Omental fat pad (tissue), 4 donors: ENCODE measurements around the gene GLUD1. TPM values are rescaled to one million over a fixed set of nuclear protein-coding genes. Genes with fewer than 3 reads are reported as not detected.
"Not testable (repeated sequence)": the region's sequence is repeated elsewhere in the genome, so short reads cannot be mapped to it uniquely, and the experiment has no call there.

Experiments used
- ATAC-seq: fragments of 150-250 bp; one replicate; pipeline ENCODE4 v1.9.1; 2016; ENCODE audit warnings: mild to moderate bottlenecking, moderate library complexity; ENCODE audit not compliant: low FRiP score
- DNase-seq: peaks from one replicate; pipeline ENCODE4 v3.0.0-alpha.2; 2019; ENCODE audit warnings: low spot score
- total RNA-seq, 4 donors: library from RNA; depleted of rRNA; stranded (reverse); fragments of >200 nt; gene quantifications; one replicate each; pipeline ENCODE4 v1.1.0, GENCODE V29; 2016
- TF ChIP-seq, protein P1 (sequence below), 3 donors: fragments of 450-650 bp; IDR thresholded peaks; one replicate each; pipeline ENCODE4 v1.5.1; 2016 to 2017; ENCODE audit warnings: antibody characterized with exemption in 3 of 3, mild to moderate bottlenecking in 3 of 3, moderate library complexity in 2 of 3

The GLUD1 gene
- 100 to 1,000 TPM; 140 to 171 (median 157) TPM for total RNA-seq

DNA sequence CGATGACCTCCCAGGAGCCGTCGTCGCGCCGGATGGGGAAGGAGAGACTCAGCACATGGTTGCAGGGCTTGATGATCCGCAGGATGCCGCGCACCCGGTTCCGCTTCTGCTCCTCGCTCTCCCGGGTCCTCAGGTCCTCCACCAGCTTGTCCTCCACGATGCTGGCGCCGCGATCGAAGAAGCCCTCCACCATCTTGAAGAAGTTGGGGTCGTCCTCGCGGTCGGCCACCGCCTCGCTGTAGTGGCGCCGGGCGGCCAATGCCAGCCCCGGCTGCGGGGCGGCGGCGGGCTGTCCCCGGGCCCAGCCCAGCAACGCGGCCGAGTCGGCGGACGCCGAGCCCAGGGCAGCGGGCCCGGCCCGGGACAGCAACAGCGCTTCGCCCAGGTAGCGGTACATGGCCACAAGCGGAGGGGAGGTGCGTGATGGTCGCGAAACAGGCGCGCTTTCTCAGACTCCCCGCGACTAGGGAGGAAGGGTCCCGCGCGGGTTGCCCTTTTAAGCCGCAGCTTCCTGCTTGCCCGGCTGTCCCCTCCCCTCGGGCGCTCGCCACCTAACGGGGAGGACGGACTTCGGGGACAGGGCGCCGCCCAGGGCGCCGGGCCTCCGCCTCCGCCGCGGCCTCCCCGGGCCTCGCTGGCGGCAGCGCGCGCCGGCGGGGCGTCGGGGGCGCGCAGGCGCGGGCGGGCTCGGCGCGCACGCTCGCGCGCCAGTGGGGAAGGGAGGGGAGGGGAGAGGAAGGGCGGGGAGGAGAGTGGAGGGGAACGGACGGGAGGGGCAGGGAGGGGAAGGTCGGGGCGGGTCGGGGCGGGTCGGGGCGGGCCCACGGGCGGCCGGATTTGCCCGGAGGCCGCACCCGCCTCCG is at the start of gene GLUD1, which contains the start of gene SHLD2:
TSS of gene GLUD1 (minus strand) at position 471 of the 863 bp plus-strand sequence. CDS start at position 397, 74 bp downstream.
TSS of gene SHLD2 (plus strand) at position 834 of the 863 bp plus-strand sequence. CDS start 56,149 bp downstream, outside the sequence.
- TF ChIP-seq, protein P1, sequence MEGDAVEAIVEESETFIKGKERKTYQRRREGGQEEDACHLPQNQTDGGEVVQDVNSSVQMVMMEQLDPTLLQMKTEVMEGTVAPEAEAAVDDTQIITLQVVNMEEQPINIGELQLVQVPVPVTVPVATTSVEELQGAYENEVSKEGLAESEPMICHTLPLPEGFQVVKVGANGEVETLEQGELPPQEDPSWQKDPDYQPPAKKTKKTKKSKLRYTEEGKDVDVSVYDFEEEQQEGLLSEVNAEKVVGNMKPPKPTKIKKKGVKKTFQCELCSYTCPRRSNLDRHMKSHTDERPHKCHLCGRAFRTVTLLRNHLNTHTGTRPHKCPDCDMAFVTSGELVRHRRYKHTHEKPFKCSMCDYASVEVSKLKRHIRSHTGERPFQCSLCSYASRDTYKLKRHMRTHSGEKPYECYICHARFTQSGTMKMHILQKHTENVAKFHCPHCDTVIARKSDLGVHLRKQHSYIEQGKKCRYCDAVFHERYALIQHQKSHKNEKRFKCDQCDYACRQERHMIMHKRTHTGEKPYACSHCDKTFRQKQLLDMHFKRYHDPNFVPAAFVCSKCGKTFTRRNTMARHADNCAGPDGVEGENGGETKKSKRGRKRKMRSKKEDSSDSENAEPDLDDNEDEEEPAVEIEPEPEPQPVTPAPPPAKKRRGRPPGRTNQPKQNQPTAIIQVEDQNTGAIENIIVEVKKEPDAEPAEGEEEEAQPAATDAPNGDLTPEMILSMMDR (IDR thresholded peaks at IDR 0.05): no peak
- ATAC-seq (peak; percentile 81), DNase-seq (peak; percentile 49)

DNA sequence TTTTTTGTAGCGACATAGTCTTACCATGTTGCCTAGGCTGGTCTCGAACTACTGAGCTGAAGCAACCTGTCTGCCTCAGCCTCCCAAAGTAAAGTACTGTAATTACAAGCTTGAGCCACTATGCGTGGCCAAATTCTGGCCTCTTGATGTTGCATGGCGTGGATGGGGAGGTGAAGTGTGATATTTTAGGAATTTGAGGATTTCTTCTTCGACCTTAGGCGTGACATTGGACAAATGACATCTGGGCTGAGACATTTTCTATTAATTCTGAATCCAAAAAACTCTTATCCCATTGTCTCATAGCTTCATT is 48.4 kb upstream of the GLUD1 start:
- ATAC-seq, DNase-seq: not testable (repeated sequence)

DNA sequence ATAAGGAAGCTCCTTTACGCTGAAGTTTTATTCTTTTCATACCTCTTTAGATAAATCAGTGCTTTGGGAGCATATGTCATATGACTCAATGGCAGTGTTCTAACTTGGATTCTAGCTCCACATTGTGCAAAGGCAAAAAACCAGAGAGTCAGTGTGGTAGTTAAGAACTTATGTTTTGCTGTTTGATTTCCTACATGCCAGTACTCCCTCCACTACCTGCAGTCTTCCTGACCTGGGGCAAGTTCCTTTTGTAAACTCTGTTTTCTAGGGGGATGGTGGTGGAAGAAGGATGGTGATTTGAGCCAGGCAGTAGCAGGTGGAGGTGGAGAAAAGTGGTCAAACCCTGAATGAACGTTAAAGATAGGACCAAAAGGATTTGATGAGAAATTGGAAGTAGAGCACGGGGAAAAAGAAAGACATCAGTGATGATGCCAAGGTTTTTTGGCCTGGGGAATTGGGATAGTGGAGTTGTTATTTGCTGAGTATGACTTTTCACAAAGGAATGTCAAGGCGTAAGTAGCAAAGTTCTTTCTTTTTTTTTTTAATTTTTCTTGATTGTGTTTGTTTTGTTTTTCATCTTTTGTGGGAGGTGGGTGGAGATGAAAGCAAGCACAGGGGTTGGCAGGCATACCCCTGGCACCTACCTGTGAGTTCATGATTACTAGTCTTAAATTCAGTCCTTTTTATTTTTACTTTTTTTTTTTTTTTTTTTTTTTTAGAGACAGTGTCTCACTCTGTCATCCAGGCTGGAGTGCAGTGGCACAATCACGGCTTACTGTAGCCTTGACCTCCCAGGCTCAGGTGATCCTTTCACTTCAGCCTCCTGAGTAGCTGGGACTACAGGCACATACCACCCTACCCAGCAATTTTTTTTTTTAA is 47.8 kb upstream of the GLUD1 start:
- not testable (repeated sequence) for DNase-seq
- ATAC-seq: peak; percentile 63

DNA sequence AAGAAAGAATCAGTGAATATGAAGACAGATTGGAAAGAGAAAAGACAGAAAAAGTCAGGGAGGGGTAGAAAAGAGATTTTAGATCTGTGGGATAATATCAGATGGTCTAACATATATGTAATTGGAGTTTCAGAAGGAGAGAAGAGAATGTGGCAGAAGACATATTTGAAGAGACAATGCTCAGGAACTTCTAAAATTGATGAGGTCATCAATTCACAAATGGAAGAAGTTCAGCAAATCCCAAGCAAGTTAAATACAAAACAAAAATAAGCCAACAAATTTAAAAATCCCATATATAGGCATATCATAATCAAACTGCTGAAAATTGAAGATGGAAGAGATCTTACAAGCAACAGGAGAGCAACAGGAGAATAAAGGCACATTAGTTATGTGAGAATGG is 42.8 kb upstream of the GLUD1 start:
- ATAC-seq, DNase-seq: not testable (repeated sequence)

DNA sequence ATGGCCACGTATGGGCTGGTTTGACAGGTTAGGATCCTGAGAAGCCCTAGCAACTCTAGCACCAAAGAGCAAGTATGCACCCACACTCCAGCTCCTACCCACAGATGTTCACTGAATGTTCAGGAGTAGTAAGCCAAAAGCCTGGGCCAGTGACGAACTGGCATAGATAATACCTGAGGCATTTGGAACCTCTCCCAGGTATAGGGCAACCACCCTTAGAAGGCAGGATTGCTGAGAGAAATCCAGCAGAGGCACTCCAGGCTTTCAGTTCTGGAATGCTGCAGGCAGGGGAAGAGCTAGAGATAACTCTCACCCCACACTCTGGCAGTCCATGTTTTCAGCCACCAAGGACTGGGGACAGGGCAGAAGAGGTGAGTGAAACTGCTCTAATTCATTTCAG is 39.8 kb upstream of the GLUD1 start:
- ATAC-seq, DNase-seq: not testable (repeated sequence)

DNA sequence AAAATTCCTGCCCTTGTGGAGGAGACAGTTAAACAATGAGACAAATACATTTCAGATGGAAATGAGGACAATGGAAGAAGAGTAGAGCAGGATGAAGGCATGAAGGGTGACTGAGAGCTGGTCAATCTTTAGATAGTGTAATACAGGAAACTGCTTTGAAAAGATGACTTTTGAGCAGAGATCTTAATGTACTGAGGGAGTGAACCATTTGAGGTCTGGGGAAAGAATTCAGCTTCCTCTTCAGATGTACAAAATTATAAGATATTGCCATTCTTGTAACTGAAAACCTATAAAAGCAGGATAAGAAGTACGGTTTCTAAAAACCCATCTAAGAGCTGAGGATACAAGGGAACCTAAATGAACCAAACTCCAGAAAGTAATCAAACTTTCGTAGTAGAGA is 39.3 kb upstream of the GLUD1 start:
- DNase-seq, ATAC-seq: not testable (repeated sequence)

DNA sequence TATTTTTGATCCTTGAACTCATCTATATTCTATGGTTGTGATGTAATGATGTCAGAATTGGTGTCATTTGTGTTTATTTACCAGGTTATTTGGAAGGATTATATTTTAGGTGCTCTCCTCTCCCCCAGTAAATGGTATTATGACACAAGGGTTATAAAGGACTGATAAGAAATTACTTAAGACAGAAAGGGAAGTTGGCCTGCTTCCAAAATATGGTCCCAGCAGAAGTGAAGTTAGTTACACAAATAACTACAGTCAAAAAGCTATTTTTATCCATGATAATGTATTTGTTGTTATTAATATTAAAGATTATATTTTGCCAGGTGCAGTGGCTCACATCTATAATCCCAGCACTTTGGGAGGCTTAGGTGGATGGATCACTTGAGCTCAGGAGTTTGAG is 37.5 kb upstream of the GLUD1 start:
- DNase-seq, ATAC-seq: not testable (repeated sequence)

DNA sequence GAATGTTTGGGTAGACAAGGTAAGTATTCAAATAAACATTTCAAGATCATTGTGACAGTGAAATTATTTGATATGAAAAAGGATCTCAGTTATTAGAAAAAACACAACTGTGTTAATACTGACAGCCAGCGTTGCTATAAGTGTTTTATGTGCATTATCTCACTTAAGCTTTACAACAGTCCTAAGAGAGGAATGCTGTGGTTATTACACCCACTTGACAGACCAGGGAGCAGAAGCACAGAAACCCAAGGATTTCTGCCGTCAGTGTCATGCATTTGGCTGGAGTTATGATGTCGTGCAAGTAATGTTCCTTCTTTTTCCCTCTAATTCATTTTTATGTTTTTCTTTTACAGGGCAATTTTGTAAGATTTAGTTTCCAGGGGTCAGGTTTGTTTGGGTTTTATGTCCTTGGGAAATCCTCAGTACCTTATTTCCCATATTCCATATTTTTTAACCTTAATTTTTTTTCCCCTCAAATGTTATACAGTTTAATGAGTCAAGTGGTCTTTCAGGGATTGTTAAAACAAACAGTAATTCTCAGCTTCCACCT is 33.0 kb upstream of the GLUD1 start:
- DNase-seq, ATAC-seq: not testable (repeated sequence)

DNA sequence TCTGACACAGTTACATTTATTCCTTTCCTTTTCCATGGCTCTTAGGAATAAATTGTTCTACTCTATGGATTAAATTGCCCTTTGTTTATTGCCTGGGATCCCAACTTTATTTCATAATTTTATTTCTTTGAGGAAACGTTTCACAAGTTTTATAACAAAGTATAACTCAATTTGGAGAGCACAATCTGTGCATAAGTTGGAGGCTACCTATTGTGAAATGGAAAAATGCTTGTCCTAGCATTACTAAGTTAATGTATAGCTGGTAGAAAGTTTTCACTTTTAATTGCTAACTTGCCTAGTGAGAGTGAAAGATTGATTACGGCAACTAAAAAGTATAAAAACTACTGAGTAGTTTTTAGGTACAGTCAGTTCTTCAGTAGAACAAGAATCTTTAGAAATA is 32.4 kb upstream of the GLUD1 start:
- not testable (repeated sequence) for ATAC-seq, DNase-seq

DNA sequence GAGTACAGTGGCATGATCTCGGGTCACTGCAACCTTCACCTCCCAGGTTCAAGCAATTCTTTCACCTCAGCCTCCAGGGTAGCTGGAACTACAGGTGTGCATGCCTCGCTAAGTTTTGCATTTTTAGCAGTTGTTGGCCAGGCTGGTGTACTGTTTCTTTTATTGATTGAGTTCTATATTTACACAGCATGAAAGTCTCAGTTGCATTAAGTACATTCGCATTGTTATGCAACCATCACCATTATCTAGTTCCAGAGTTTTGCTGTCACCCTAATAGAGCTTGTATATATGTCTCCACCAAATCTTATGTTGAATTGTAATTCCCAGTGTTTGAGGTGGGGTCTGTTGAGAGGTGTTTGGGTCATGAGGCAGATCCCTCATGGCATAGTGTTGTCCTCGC is 28.7 kb upstream of the GLUD1 start:
- not testable (repeated sequence) for ATAC-seq, DNase-seq

DNA sequence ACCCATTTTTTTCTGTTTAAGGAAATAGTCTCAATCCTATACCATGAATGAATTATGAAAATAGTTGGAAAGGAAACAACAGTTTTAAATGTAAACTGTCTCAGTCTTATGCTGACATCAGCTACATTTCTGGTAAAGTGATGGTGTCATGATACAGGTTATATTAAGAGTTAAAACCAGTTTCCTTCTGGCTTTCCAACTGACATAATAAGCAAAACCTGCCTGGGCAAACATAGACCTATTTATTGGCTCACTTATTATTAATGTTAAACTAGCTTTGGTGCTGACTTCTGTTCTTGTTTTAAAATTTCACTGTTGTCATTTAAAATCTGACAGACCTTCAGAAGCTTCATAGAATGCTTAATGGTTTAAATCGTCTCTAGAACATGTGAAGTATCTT is 24.4 kb upstream of the GLUD1 start:
- DNase-seq, ATAC-seq: not testable (repeated sequence)

DNA sequence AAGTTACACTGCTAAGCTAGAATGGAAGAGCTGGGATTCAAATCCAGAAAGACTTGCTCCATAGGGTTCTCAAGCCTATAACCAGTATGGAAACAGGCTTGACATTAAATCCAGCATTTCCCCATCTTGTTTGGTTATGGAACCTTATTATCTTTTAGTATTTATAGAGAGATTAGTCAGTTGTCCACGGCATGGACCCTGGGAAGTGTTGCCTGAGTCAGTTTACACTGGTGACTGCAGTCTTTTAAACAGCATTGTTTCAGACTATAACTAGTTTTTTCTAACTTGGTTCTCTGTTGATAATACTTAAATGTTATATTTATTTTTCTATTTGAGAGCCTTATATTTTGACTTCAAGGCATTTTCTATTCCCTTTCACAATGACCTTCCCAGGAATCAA is 23.5 kb upstream of the GLUD1 start:
- not testable (repeated sequence) for DNase-seq, ATAC-seq
